Endothelial cell of umbilical vein (primary cell): ENCODE results near the gene RGS17. TPM values are rescaled to one million over a fixed set of nuclear protein-coding genes. Genes with fewer than 3 reads are reported as not detected.

Experiments
- BruUV-seq: library from RNA; stranded (reverse); fragments of 400-500 nt; replicated peaks from 2 replicates; lab custom pipeline; 2021; lab: Mats Ljungman, UMichigan
- CTCF ChIA-PET: fragments of 300-600, 350-600 bp; sonication (Branson Sonifier 250); formaldehyde crosslinking; loops from one replicate; lab custom pipeline; 2021; ENCODE audit warnings: antibody characterized with exemption, inconsistent platforms; lab: Charles Lee
- POLR2A ChIA-PET: fragments of 300-600, 350-600 bp; sonication (Branson Sonifier 250); formaldehyde crosslinking; loops from one replicate; lab custom pipeline; 2021; ENCODE audit warnings: antibody characterized with exemption, inconsistent platforms; lab: Charles Lee
- DNase-seq: peaks from one replicate; pipeline ENCODE4 v3.0.0-alpha.2; 2011; ENCODE audit warnings: low read depth, low spot score
- FAIRE-seq: peaks from 2 replicates; lab custom pipeline; 2011; peaks lifted over from hg19 to GRCh38; lab: Jason Lieb, UNC
- H2AFZ ChIP-seq: 2 replicates; pipeline ENCODE4 v1.6.0; 2012; ENCODE audit warnings: low read depth, low read length, control low read depth, inconsistent platforms
- H3K27ac ChIP-seq: 2 replicates; pipeline ENCODE4 v1.5.1; 2011; ENCODE audit warnings: low read depth, mild to moderate bottlenecking, control low read depth, low read length, moderate library complexity; ENCODE audit not compliant: insufficient read depth
- H3K27me3 ChIP-seq, 2 experiments: 2 replicates each; pipeline versions ENCODE4 v1.6.0 to v1.6.1; 2011; ENCODE audit warnings: low read length in 2 of 2, mixed read lengths in 1 of 2; ENCODE audit not compliant: control insufficient read depth in 2 of 2, insufficient read depth in 2 of 2
- H3K36me3 ChIP-seq, 2 experiments: 2 replicates in 1 of 2; 3 replicates in 1 of 2; pipeline ENCODE4 v1.5.1; 2011; ENCODE audit warnings: low read length in 2 of 2, mild to moderate bottlenecking in 1 of 2, moderate library complexity in 1 of 2; ENCODE audit not compliant: control insufficient read depth in 2 of 2, insufficient read depth in 2 of 2; ENCODE audit errors: extremely low read depth in 1 of 2
- H3K4me1 ChIP-seq: 3 replicates; pipeline ENCODE4 v1.5.1; 2011; ENCODE audit warnings: mild to moderate bottlenecking, low read length; ENCODE audit not compliant: control insufficient read depth, insufficient read depth; ENCODE audit errors: extremely low read depth
- H3K4me2 ChIP-seq: 2 replicates; pipeline ENCODE4 v1.6.1; 2011; ENCODE audit warnings: low read length, control low read depth, mixed read lengths; ENCODE audit not compliant: insufficient read depth
- H3K4me3 ChIP-seq, 3 experiments: fragments of 200-600 bp in 1 of 3; sonication (generic), shearing (Covaris generic) in 1 of 3; replicated peaks in 1 of 3; 2 replicates each; pipeline ENCODE4 v1.5.1; 2011 to 2016; ENCODE audit warnings: control low read depth in 3 of 3, low read length in 3 of 3, mild to moderate bottlenecking in 2 of 3, inconsistent platforms in 1 of 3, low read depth in 1 of 3, moderate library complexity in 1 of 3; ENCODE audit not compliant: insufficient read depth in 1 of 3
- H3K79me2 ChIP-seq: 2 replicates; pipeline ENCODE4 v1.6.0; 2012; ENCODE audit warnings: low read length, inconsistent platforms; ENCODE audit not compliant: control insufficient read depth, insufficient read depth
- H3K9ac ChIP-seq: replicated peaks from 2 replicates; pipeline ENCODE3; 2011; ENCODE audit warnings: low read length, control low read depth; ENCODE audit not compliant: insufficient read depth; ENCODE audit errors: extremely low read depth
- H3K9me1 ChIP-seq: replicated peaks from 3 replicates; pipeline ENCODE4 v1.6.0; 2011; ENCODE audit warnings: mild to moderate bottlenecking, low read length; ENCODE audit not compliant: control insufficient read depth, insufficient read depth; ENCODE audit errors: extremely low read depth
- H3K9me3 ChIP-seq: replicated peaks from 2 replicates; pipeline ENCODE4 v1.5.1; 2012; ENCODE audit warnings: low read length, inconsistent platforms; ENCODE audit not compliant: control insufficient read depth, insufficient read depth
- H4K20me1 ChIP-seq: replicated peaks from 2 replicates; pipeline ENCODE3; 2011; ENCODE audit warnings: mild to moderate bottlenecking, low read length; ENCODE audit not compliant: control insufficient read depth, insufficient read depth; ENCODE audit errors: extremely low read depth
- CTCF ChIP-seq, 2 donors: IDR thresholded peaks; 1 replicate in 1 of 2; 2 replicates in 1 of 2; pipeline ENCODE4 v1.5.1; 2011; ENCODE audit warnings: low read length in 2 of 2, mild to moderate bottlenecking in 2 of 2, moderate library complexity in 2 of 2, control low read depth in 1 of 2, inconsistent platforms in 1 of 2, low read depth in 1 of 2; ENCODE audit not compliant: insufficient read depth in 1 of 2; ENCODE audit errors: extremely low read depth in 1 of 2
- EZH2 ChIP-seq: IDR thresholded peaks from 2 replicates; pipeline ENCODE4 v1.6.1; 2012; ENCODE audit warnings: borderline replicate concordance, low read depth, mild to moderate bottlenecking, moderate library complexity, low read length, inconsistent platforms; ENCODE audit not compliant: severe bottlenecking
- FOS ChIP-seq: IDR thresholded peaks from 2 replicates; pipeline ENCODE4 v1.6.1; 2011; ENCODE audit warnings: mild to moderate bottlenecking, low read length, moderate library complexity, borderline replicate concordance; ENCODE audit not compliant: insufficient read depth
- GATA2 ChIP-seq: IDR thresholded peaks from 2 replicates; pipeline ENCODE4 v1.7.0; 2011; ENCODE audit warnings: low read depth, mild to moderate bottlenecking, moderate library complexity, mixed read lengths, low read length; ENCODE audit not compliant: insufficient read length, insufficient read depth
- JUN ChIP-seq: IDR thresholded peaks from 2 replicates; pipeline ENCODE4 v1.6.1; 2011; ENCODE audit warnings: borderline replicate concordance, low read depth; ENCODE audit not compliant: insufficient read length, insufficient read depth
- MAX ChIP-seq: IDR thresholded peaks from 2 replicates; pipeline ENCODE4 v1.6.1; 2011; ENCODE audit not compliant: insufficient read depth, insufficient read length
- MYC ChIP-seq: IDR thresholded peaks from one replicate; pipeline ENCODE4 v1.6.1; 2011; ENCODE audit warnings: mild to moderate bottlenecking, low read depth, low read length
- POLR2A ChIP-seq: IDR thresholded peaks from 2 replicates; pipeline ENCODE4 v1.6.1; 2012; ENCODE audit warnings: low read depth, mild to moderate bottlenecking, control low read depth, low read length
- POLR2AphosphoS5 ChIP-seq: IDR thresholded peaks from 2 replicates; pipeline ENCODE4 v1.6.1; 2012; ENCODE audit warnings: low read depth, mild to moderate bottlenecking, control low read depth, low read length, moderate library complexity; ENCODE audit not compliant: insufficient read depth
- dilution Hi-C: fragments of 300-500 bp; cut with MboI; formaldehyde crosslinking; loops from one replicate; pipeline ENCODE4 v1.15.0; 2019; ENCODE audit warnings: low sequenced_read_pairs; ENCODE audit not compliant: extremely low pct_ligation_motif_present
- intact Hi-C: fragments of 100-400 bp; cut with micrococcal nuclease; formaldehyde crosslinking; loops from one replicate; pipeline ENCODE4 v1.10.0; 2022
- polyA plus RNA-seq, 4 experiments: library from polyadenylated mRNA; depleted of rRNA in 3 of 4; stranded (reverse) in 3 of 4; unstranded in 1 of 4; fragments of >200 nt; gene quantifications; 2 replicates each; pipeline versions ENCODE4 v1.2.1 to v1.2.3, GENCODE V29; 2011 to 2012; ENCODE audit warnings: missing spikeins in 1 of 4
- total RNA-seq: library from RNA; stranded (reverse); gene quantifications from 2 replicates; pipeline ENCODE4 v1.2.3, GENCODE V29; 2021

Gene RGS17
- total and polyA plus RNA-seq, 2 donors (not counting 3 experiments of a cell fraction or from before 2014, with no cell fraction given): 0.40 to 1.1 TPM

GRCh38 chr6:153145591-153145990 lies 14.5 kb upstream of the RGS17 start:
- no peaks in the 10 kb centered on the region for H3K36me3 ChIP-seq
- H3K9me1 ChIP-seq: no peaks in the 10 kb centered on the region
- no peak overlapping the region for H3K4me2 ChIP-seq
- H3K79me2 ChIP-seq: no peaks in the 10 kb centered on the region
- H2AFZ ChIP-seq: no peak overlapping the region
- ChIA-PET POLR2A (no interaction called here), CTCF (no interaction called here)
- no peaks in the 10 kb centered on the region for H3K27me3 ChIP-seq
- no peak for DNase-seq
- H3K9me3 ChIP-seq: no peaks in the 10 kb centered on the region
- dilution Hi-C loops: no loop called here
- no peak overlapping the region for H3K9ac ChIP-seq
- TF ChIP-seq MYC: no peak
- no peaks in the 10 kb centered on the region for H3K4me1 ChIP-seq
- FAIRE-seq: no peak
- no TSS peak for BruUV-seq
- no peak overlapping the region for H3K27ac ChIP-seq
- no peaks in the 10 kb centered on the region for H4K20me1 ChIP-seq
- intact Hi-C loops: no loop called here
- H3K4me3 ChIP-seq: no peak overlapping the region

- POLR2A ChIA-PET: no interaction called here
- H2AFZ ChIP-seq: no peak overlapping the region
- no peak for TF ChIP-seq MAX
- no peak for TF ChIP-seq POLR2AphosphoS5
- no peak for TF ChIP-seq EZH2
- TF ChIP-seq MYC: no peak
- TF ChIP-seq CTCF (IDR thresholded peaks at IDR 0.05; ENCODE audit: extremely low read depth in 1 of 2, insufficient read depth in 1 of 2, low read depth in 1 of 2, low read length in 2 of 2): no peak
- TF ChIP-seq GATA2: no peak
- no peak for TF ChIP-seq FOS
- TF ChIP-seq JUN: no peak
- TF ChIP-seq POLR2A: no peak
- no TSS peak for BruUV-seq
- no peaks in the 10 kb centered on the region for H3K27me3 ChIP-seq
- H3K4me1 ChIP-seq: no peaks in the 10 kb centered on the region
- H3K79me2 ChIP-seq: no peaks in the 10 kb centered on the region
- CTCF ChIA-PET: no interaction called here
- no peaks in the 10 kb centered on the region for H3K9me1 ChIP-seq
- no peak overlapping the region for H3K4me2 ChIP-seq
- intact Hi-C loops (no loop called here), dilution Hi-C loops (no loop called here)
- no peak overlapping the region for H3K27ac ChIP-seq
- no peak overlapping the region for H3K4me3 ChIP-seq
- H4K20me1 ChIP-seq: no peaks in the 10 kb centered on the region
- no peak overlapping the region for H3K9ac ChIP-seq
- no peak for FAIRE-seq
- no peaks in the 10 kb centered on the region for H3K9me3 ChIP-seq
- DNase-seq: no peak
- H3K36me3 ChIP-seq: no peaks in the 10 kb centered on the region
These were observed 12.1 kb upstream of the RGS17 start for GRCh38 chr6:153143200-153143599.
